GM18505 (cell line): Measurements from ENCODE around the gene PIGM.

Experiments
- ATAC-seq: cut with Tn5 transposase; IDR thresholded peaks from one replicate; pipeline ENCODE4 v1.9.1; 2021; ENCODE audit not compliant: unreplicated experiment
- POLR2A ChIP-seq: IDR thresholded peaks from 4 replicates; pipeline ENCODE4 v1.6.1; 2011; ENCODE audit warnings: borderline replicate concordance; ENCODE audit not compliant: insufficient read depth, insufficient read length; ENCODE audit errors: extremely low read depth

Gene PIGM

DNA sequence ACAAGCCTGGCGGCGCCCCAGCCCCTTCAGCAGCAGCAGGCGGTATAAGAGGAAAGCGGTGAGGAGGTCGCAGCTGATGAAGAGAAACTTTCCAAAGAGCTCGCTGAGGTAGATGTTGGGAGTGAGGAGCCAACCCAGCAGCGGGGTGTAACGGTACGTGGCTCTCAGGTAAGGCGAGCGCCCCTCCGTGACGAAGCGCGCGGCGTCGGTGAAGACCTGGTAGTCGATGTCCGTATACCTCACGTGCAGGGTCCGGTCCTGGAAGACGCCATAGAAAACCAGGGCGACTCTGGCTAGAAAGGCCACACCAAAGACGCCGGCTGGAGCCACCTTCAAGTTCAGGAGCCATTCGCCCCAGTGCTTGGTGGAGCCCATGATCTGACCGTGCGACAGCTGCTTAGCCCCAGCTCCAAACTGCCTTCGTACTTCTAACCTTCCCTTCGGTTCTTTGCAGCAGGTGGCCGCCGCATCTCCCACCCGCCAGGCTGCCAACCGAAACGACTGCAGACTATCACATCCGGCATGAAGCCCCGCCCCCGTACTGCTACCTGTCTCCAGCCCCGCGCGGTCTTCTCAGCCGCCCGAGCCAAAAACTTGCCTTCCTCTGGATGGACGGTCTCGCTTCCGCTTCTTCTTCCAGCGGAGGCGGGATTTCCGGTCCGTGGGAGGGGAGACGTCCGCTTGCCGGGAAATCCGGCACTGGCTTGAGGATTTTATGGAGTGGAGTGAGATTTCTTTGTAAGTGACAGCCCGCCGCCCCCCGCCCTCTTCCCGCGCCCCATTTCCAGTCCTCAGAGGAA is at the start of gene PIGM:
Gene PIGM, minus strand, starts transcription at position 626 of the 800 bp plus-strand sequence. Its CDS starts 251 bp downstream, at position 375.
- peak; percentile 95 for ATAC-seq
- peak; percentile 66 for TF ChIP-seq POLR2A

DNA sequence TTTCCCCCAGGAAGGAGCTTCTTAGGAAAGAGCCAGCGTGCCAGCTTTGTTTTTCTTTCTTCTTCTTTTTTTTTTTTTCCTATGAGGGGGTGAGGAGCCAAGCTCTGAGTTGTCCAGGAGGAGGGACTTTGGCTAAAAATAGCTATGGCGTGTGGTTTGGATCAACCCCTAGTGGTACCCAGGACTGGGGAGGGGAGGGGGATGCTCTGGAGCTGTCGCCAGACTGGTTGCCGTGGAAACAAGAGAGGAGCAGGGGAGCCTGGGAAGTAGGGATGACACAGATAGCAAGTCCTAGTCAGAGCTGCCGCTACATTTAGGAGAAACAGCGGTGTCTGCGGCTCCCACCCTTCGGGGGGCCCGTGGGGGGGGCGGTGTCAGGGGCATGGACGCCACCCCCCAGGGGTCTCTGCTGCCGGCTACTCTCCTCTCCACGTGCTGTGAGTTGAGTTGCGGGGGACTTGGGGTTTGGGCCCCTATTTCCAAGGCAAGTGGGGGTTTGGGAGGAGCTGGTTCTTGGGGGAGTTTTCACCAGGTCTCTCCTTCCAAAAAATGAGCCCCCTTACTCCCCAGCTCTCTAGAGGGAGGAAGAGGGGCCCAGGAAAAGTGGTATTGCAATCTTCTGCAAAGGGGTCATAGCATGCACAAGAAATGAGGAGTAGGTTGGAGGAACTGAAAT is 49.6 kb upstream of the PIGM start, which contains the start of gene KCNJ9:
Gene KCNJ9, plus strand, starts transcription at position 278 of the 676 bp plus-strand sequence. CDS start 2,493 bp downstream, outside the sequence.
- no peak for TF ChIP-seq POLR2A
- no peak for ATAC-seq

DNA sequence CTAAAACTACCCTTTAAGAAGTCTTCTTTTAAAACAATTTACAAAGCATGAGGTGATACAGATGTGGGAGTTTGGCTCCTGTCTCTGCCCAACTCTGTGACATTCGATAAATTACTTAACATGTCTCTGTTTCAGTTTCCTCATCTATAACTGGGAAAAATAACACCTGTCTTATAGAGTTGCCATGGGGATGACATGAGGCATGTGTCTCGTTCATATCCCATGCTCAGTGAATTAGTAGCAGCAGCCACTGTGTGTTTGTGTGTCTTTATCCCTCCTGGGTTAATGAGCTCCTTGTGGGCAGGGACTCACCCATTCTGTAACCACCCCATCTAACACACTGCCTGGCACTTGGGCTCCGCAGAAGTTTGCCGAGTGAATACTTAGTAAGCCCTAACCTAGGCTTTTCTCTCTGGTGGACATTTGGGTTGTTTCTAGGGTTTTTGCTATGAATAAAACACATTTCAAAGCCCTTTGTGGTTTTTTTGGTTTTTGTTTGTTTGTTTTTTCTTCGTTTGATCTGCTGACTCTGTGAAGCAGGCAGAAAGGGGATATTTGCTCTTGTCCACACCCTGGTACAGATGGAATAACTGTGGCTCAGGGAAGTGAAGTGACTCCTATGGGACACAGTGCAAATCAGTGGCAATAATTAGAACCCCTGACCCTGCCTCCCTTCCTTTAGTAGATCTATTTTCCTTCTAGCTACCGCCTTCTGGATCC is 48.8 kb upstream of the PIGM start:
- TF ChIP-seq POLR2A: no peak
- ATAC-seq: no peak

DNA sequence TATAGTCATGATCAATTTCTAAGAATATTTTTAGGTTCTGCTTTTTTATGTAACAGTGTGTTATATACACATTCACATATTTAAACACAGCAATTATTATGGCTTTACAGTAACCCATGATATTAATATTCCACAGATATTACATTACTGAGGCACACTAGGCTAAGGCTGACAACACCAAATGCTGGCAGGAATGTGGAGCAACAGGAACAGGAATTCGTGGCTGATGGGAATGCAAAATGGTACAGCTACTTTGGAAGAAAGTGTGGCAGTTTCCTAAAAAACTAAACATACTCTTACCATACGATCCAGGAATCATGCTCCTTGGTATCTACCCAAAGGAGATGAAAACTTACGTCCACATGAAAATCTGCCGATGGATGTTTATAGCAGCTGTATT is 47.7 kb upstream of the PIGM start:
- ATAC-seq: no peak
- no peak for TF ChIP-seq POLR2A

DNA sequence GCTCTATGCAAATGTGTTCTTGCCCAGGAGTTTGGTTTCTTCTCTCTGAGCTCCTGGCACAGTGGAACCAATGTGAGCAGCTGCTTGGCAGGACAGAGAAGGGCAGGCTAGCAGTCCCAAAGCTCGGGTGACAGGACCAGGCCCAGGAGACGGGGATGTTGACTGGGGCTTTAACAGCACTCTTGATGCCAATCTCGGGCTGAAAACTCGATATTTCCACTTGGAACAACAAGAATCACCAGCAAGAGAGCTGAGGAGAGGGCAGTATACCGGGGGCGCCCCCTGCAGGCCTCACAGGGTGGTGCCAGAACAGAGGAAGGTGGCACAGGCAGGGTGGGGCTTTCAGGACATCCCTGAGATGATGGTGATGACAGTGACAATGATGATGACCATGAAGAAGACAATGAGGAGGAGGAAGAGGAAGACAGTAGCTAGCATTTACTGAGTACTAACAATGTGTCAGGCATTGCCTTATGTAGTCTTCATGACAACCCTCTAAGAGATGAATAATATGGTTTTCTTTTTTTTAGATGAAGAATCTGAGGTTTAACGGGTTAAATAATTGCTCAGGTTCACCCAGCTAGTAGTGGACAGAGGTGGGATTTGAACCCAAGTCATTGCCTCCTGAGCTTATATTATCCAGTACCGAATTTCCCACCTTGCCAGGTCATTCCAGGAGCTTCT is 46.9 kb upstream of the PIGM start:
- TF ChIP-seq POLR2A: no peak
- peak; percentile 71 for ATAC-seq

DNA sequence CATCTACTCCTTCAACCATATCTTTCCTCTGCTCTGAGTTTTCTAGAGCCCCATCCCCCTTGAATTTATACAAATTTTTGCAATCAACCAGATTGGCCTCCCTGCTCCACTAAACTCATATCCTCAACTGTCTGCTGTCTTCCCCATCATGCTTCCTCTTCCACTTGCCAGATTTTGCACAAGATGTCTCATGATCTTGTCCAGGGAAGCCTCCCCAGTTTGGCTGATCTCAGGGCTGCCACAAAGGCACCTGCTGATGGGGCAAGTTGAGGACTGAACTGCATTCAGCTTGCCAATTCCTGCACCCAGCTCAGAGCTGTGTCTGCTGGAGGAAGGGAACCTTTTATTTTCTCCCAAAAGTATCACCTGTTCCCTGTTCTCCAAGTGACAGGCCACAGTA is 45.7 kb upstream of the PIGM start:
- no peak for TF ChIP-seq POLR2A
- no peak for ATAC-seq

DNA sequence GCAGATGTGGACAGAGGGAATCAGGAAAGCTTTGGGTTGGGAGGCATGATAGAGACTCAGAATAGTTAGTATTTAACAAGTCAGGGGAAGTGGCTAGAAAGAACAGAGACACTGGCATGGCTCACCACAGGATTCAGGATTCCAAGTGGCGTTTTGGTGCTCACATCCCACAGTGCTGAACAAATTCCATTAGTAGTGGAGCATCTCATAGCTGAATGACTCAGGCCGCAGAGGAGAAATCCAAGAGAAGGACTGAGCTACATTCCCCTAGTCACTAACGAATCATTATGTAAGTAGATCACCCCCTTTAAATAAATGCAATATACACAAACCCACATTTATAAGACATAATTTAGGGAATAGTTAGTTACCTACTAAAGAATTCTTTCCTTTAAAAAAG is 44.5 kb upstream of the PIGM start:
- no peak for ATAC-seq
- TF ChIP-seq POLR2A: no peak

DNA sequence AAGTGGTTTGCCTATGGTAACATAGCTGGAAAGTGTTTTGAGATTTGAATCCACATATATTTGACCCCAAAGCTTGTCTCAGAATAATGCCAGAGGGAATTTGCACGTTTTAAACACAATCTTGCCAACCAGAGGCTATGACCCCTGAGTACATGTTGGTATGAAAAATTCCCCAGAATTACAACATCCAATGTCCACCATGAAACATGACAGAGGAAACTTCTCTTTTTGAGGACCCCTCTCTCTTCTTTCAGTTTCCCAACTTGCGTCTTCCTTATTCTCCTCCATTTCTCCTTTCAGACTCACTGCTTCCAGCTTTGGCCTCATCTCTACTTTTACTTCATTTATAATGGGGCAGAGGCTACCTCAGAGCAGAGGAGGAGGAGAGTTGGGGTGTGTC is 44.0 kb upstream of the PIGM start:
- TF ChIP-seq POLR2A: no peak
- ATAC-seq: no peak

DNA sequence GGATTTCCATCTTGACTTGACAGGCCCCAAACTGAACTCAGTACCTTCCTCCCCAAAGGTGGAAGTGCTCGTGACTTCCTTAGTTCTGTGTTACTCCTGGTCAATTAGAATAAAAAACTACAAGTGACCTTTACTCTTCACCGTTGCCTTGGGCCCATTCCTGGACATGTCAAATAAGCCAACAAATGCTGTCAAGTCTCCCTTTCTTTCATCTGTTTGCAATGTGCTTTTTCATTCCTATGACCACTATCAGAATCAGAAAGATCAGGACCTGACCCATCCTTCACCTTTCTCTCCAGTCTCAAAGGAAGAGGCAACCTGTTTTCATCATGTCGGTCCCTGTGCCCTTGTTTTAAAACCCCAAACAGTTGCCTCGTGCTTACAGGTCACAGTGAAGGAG is 43.1 kb upstream of the PIGM start:
- no peak for TF ChIP-seq POLR2A
- ATAC-seq: no peak

DNA sequence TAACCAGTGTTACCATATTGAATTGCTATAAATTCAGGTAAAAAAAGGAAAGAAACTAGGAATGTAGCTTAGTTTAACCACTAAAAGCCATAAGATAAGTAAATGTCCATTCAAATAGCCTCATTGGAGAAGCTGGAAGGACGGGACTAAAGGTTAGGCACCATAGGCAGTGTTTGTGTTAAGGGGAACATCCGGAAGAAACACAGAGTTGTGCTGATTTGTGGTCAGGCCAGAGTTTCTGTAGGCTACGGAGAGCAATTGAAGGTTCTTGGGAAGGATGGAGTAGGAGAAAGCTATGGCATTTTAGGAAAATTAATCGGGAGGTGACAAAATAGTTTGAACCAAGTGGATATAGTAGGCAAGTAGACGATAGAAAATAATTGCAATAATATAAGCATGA is 39.5 kb upstream of the PIGM start:
- no peak for TF ChIP-seq POLR2A
- ATAC-seq: no peak

DNA sequence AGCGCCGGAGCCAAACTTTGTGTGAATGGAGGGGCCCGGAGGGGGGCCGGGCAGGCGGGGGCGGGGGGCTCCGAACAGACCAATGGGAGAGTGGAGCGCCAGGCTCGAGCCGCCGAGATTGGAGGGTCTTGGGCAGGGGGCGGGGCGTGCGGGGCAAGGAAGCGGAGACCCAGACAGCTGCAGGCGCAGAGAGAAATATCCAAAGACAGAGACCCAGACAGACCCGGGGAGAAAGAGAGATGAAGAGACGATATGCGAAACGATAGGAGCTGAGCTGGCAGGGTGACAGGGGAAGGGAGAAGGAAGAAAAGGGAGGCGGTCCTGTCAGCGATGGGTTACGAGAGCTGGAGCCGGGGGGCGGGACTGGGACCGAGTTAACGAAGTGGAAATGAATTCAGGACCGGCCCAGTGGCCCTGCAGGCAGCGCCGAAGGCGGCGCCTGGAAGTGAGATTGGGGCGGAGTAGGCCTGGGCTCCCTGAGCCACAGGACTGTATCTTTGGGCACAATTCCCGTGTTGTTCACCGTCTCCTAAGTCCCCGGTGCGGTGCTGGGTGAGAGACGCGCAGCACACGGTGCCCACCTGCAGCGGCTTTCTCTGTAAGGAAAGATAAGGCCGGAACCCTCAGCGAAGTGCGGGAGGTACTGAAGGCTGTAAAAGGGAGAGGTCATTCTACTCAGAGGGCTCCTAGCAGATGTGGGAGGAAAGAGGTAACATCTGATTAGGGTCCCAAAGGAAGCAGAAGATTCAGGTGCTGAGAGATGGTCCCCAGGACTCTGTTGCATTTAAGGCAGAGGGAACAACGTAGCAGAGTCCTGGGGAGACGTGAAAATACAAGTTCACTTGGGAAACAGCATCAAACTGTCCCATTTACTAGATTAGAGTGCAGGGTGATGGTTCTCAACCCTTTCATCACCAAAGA is 38.7 kb upstream of the PIGM start:
- no peak for ATAC-seq
- no peak for TF ChIP-seq POLR2A
